Suprapubic skin (tissue), 3 donors: ENCODE results near the gene UGT3A1.

Experiments
- POLR2A ChIP-seq, 2 donors: fragments of 450-650 bp; IDR thresholded peaks; one replicate each; pipeline ENCODE4 v1.6.1; 2017; ENCODE audit warnings: antibody characterized with exemption in 2 of 2, mild to moderate bottlenecking in 2 of 2, moderate library complexity in 2 of 2
- TF ChIP-seq, protein P1 (sequence below), 2 donors: fragments of 200-600 bp in 1 of 2; fragments of 450-650 bp in 1 of 2; sonication (generic) in 1 of 2; IDR thresholded peaks; one replicate each; pipeline ENCODE4 v1.5.1; 2016 to 2019; ENCODE audit warnings: antibody characterized with exemption in 2 of 2, mild to moderate bottlenecking in 1 of 2, moderate library complexity in 1 of 2

DNA sequence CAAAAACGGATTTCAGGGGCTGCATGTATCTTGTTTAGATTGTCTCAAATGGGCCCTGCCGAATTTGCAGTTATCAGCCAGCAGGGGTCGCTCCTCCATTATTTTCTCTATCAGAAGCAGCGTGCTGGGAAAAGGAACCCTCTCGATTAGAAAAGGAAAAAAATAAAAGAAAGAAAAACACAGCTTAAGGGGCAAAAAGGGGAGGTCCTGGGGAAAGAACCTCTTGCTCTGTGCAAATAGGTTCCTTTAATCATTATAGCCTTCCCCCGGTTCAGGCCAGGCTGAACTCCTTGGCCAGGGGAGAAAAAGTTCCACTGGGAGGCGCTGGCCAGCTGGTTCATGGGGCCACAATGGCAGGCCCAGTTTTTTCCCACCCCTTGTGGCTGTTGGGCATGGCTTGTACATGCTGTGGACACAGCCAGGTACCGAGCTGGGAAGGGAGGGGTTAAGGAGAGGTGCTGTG, 27.8 kb downstream of the UGT3A1 start:
- TF ChIP-seq, protein P1, sequence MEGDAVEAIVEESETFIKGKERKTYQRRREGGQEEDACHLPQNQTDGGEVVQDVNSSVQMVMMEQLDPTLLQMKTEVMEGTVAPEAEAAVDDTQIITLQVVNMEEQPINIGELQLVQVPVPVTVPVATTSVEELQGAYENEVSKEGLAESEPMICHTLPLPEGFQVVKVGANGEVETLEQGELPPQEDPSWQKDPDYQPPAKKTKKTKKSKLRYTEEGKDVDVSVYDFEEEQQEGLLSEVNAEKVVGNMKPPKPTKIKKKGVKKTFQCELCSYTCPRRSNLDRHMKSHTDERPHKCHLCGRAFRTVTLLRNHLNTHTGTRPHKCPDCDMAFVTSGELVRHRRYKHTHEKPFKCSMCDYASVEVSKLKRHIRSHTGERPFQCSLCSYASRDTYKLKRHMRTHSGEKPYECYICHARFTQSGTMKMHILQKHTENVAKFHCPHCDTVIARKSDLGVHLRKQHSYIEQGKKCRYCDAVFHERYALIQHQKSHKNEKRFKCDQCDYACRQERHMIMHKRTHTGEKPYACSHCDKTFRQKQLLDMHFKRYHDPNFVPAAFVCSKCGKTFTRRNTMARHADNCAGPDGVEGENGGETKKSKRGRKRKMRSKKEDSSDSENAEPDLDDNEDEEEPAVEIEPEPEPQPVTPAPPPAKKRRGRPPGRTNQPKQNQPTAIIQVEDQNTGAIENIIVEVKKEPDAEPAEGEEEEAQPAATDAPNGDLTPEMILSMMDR (IDR thresholded peaks at IDR 0.05) = no peak
- no peak for TF ChIP-seq POLR2A (IDR thresholded peaks at IDR 0.05)
